B cell (primary cell): ENCODE measurements around the gene PDZD4.

Source experiments
- EZH2 ChIP-seq: IDR thresholded peaks from 2 replicates; pipeline ENCODE4 v1.6.1; 2012; ENCODE audit warnings: borderline replicate concordance, low read depth, mild to moderate bottlenecking, moderate library complexity, low read length; ENCODE audit not compliant: insufficient read depth, poor library complexity, severe bottlenecking
- TF ChIP-seq, protein P1 (sequence below): fragments of 200-600 bp; IDR thresholded peaks from one replicate; pipeline ENCODE4 v1.8.0; 2022; ENCODE audit warnings: antibody characterized with exemption, mild to moderate bottlenecking

DNA sequence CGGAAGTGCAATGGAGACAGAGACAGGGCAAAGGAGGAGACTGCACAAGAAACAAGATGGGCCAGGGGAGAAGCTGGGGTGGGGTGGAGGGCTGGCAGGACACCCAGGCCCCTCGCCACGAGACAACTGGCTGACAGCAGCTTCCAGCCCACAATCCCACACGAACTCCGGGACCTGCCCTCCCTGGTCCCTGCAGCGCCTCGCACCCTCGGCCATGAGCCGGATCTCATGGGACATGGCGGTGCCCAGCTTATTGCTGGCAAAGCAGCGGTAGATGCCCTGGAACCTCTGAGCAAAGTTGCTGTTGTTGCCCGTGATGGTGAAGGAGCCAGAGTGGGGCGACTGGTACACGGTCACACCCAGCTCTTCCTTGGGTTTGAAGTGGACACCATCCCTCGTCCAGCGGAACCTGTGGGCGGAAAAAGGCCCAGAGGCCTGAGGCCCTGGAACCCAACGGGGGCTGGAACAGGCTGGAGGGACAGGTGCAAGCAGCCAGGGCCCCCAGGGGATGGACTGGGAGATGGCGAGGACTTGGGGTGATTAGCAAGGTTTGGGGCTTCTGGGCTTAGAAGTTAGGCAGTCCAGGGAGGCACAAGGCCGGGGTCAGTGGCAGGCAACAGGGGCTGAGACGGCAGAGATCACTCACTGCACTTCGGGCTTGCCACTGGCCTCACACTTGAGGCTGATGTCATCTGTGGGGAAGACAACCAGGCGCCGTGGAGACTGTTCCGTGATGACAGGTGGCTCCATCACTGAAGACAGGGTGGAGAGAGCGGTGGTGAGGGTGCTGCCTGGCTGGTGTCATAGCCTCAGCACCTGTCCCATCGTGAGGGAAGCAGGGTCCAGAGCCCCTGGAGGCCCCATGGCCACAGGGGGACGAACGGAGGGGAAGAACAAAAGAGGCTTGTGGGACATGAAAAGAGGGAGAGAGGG lies 41.9 kb upstream of the PDZD4 start:
- TF ChIP-seq, protein P1, sequence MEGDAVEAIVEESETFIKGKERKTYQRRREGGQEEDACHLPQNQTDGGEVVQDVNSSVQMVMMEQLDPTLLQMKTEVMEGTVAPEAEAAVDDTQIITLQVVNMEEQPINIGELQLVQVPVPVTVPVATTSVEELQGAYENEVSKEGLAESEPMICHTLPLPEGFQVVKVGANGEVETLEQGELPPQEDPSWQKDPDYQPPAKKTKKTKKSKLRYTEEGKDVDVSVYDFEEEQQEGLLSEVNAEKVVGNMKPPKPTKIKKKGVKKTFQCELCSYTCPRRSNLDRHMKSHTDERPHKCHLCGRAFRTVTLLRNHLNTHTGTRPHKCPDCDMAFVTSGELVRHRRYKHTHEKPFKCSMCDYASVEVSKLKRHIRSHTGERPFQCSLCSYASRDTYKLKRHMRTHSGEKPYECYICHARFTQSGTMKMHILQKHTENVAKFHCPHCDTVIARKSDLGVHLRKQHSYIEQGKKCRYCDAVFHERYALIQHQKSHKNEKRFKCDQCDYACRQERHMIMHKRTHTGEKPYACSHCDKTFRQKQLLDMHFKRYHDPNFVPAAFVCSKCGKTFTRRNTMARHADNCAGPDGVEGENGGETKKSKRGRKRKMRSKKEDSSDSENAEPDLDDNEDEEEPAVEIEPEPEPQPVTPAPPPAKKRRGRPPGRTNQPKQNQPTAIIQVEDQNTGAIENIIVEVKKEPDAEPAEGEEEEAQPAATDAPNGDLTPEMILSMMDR, result no peak
- TF ChIP-seq EZH2, result no peak
